ENCODE results near the gene APOBEC3C.
"Not testable (repeated sequence)": the region's sequence is repeated elsewhere in the genome, so short reads cannot be mapped to it uniquely, and the experiment has no call there.

GRCh38 chr22:39014723-39015121 is 665 bp downstream of the APOBEC3C start:
- TF ChIP-seq POLR2A (IDR thresholded peaks at IDR 0.05; ENCODE audit: low read length); GATA1 (IDR thresholded peaks at IDR 0.05; ENCODE audit: low read depth, low read length): not testable (repeated sequence)

Measured in erythroblast (primary cell).